Activated CD8-positive, alpha-beta T cell treated with anti-CD3 and anti-CD28 coated beads, Interleukin-2, amount 10 ng/mL, durations not matched to agents 7 days and 5 days (primary cell): ENCODE data around the gene SYNC. TPM values are rescaled to one million over a fixed set of nuclear protein-coding genes. Genes with fewer than 3 reads are reported as not detected.
"Not testable (repeated sequence)": the region's sequence is repeated elsewhere in the genome, so short reads cannot be mapped to it uniquely, and the experiment has no call there.

ENCODE experiments used
- ATAC-seq: fragments of 150-1000 bp; cut with Tn5 transposase; one replicate; pipeline ENCODE4 v1.10.0; 2021; ENCODE audit warnings: moderate library complexity
- CTCF ChIA-PET: fragments of 350-600 bp; sonication (Branson Sonifier 250); formaldehyde crosslinking; loops from one replicate; lab custom pipeline; 2021; ENCODE audit warnings: antibody characterized with exemption; lab: Charles Lee
- POLR2A ChIA-PET: fragments of 350-600 bp; sonication (Branson Sonifier 250); formaldehyde crosslinking; loops from one replicate; lab custom pipeline; 2021; ENCODE audit warnings: antibody characterized with exemption; lab: Charles Lee
- DNase-seq: peaks from one replicate; pipeline ENCODE4 v3.0.0-alpha.2; 2020
- H3K27ac Mint-ChIP-seq: one replicate; pipeline ENCODE4 v1.8.0; 2021; ENCODE audit warnings: mild to moderate bottlenecking, mixed read lengths
- H3K27me3 Mint-ChIP-seq: one replicate; pipeline ENCODE4 v1.8.0; 2021; ENCODE audit warnings: low read depth, mixed read lengths
- H3K36me3 Mint-ChIP-seq: one replicate; pipeline ENCODE4 v1.8.0; 2021; ENCODE audit warnings: low read depth, mixed read lengths
- H3K4me1 Mint-ChIP-seq: one replicate; pipeline ENCODE4 v1.8.0; 2021; ENCODE audit warnings: low read depth, mixed read lengths
- H3K4me3 Mint-ChIP-seq: one replicate; pipeline ENCODE4 v1.8.0; 2021; ENCODE audit warnings: mild to moderate bottlenecking, mixed read lengths
- H3K9me3 Mint-ChIP-seq: one replicate; pipeline ENCODE4 v1.8.0; 2022; ENCODE audit warnings: mixed read lengths; ENCODE audit not compliant: insufficient read depth
- total RNA-seq, 2 experiments: library from RNA; stranded (reverse); gene quantifications; one replicate each; pipeline ENCODE4 v1.2.3, GENCODE V29; 2021

The SYNC gene
- total RNA-seq, 2 experiments from 2014 or later = not detected

- POLR2A ChIA-PET = interaction anchor here (1.9 kb wide), 1 partner anchor 20 kb away, joined by 4 read pairs; no protein-coding TSS in a partner anchor
- no peaks in the 10 kb centered on the region for H3K9me3 Mint-ChIP-seq
- H3K27me3 Mint-ChIP-seq = no peaks in the 10 kb centered on the region
- DNase-seq (no peak), ATAC-seq (no peak)
- H3K36me3 Mint-ChIP-seq = peaks cover 46% of the 10 kb centered on the region
- CTCF ChIA-PET = interaction anchor here (1.6 kb wide), 1 partner anchor 26 kb away, joined by 3 read pairs; no protein-coding TSS in a partner anchor
- no peaks in the 10 kb centered on the region for H3K4me1 Mint-ChIP-seq
- no peak overlapping the region for H3K4me3 Mint-ChIP-seq
- no peak overlapping the region for H3K27ac Mint-ChIP-seq
Measured at GRCh38 chr1:32685498-32685897, 17.1 kb downstream of the SYNC start.

GRCh38 chr1:32684167-32684811 is 18.3 kb downstream of the SYNC start:
- peak overlapping the region; percentile 4 for H3K27ac Mint-ChIP-seq
- no peaks in the 10 kb centered on the region for H3K9me3 Mint-ChIP-seq
- H3K27me3 Mint-ChIP-seq = no peaks in the 10 kb centered on the region
- no peak for ATAC-seq
- POLR2A ChIA-PET = interaction anchor here (1.9 kb wide), 1 partner anchor 22 kb away, joined by 4 read pairs; no protein-coding TSS in a partner anchor
- no peak overlapping the region for H3K4me3 Mint-ChIP-seq
- no peaks in the 10 kb centered on the region for H3K4me1 Mint-ChIP-seq
- H3K36me3 Mint-ChIP-seq = peaks cover 51% of the 10 kb centered on the region
- no peak for DNase-seq
- CTCF ChIA-PET = interaction anchor here (1.6 kb wide), 1 partner anchor 27 kb away, joined by 3 read pairs; no protein-coding TSS in a partner anchor

- no peak for ATAC-seq
- H3K27ac Mint-ChIP-seq = no peak overlapping the region
- CTCF ChIA-PET = no interaction called here
Measured at GRCh38 chr1:32683397-32683796, 19.2 kb downstream of the SYNC start.

GRCh38 chr1:32681999-32682398 is 20.6 kb downstream of the SYNC start:
- POLR2A ChIA-PET = interaction anchor here (0.6 kb wide), 1 partner anchor 57 kb away, joined by 3 read pairs; no protein-coding TSS in a partner anchor
- H3K4me1 Mint-ChIP-seq = no peaks in the 10 kb centered on the region
- CTCF ChIA-PET = no interaction called here
- ATAC-seq = no peak
- H3K4me3 Mint-ChIP-seq = no peak overlapping the region
- H3K9me3 Mint-ChIP-seq = no peaks in the 10 kb centered on the region
- H3K36me3 Mint-ChIP-seq = peaks cover 63% of the 10 kb centered on the region
- no peak for DNase-seq
- no peak overlapping the region for H3K27ac Mint-ChIP-seq
- H3K27me3 Mint-ChIP-seq = no peaks in the 10 kb centered on the region

More at GRCh38 chr1:32683397-32683796, 19.2 kb downstream of the SYNC start:
- no peaks in the 10 kb centered on the region for H3K4me1 Mint-ChIP-seq
- POLR2A ChIA-PET = no interaction called here
- H3K27me3 Mint-ChIP-seq = no peaks in the 10 kb centered on the region
- H3K4me3 Mint-ChIP-seq = no peak overlapping the region
- H3K9me3 Mint-ChIP-seq = no peaks in the 10 kb centered on the region
- DNase-seq = no peak
- peaks cover 56% of the 10 kb centered on the region for H3K36me3 Mint-ChIP-seq

- ATAC-seq (no peak), DNase-seq (no peak)
- CTCF ChIA-PET = no interaction called here
- Mint-ChIP-seq H3K27ac (no peak overlapping the region), H3K27me3 (no peaks in the 10 kb centered on the region), H3K4me3 (no peak overlapping the region), H3K36me3 (peaks cover 67% of the 10 kb centered on the region), H3K4me1 (no peaks in the 10 kb centered on the region), H3K9me3 (no peaks in the 10 kb centered on the region)
- POLR2A ChIA-PET = interaction anchor here (0.6 kb wide), 1 partner anchor 57 kb away, joined by 3 read pairs; no protein-coding TSS in a partner anchor
Measured at GRCh38 chr1:32681509-32681908, 21.1 kb downstream of the SYNC start.

- POLR2A ChIA-PET = no interaction called here
- Mint-ChIP-seq H3K9me3 (no peaks in the 10 kb centered on the region), H3K27me3 (no peaks in the 10 kb centered on the region), H3K27ac (peak overlapping the region; percentile 42), H3K4me3 (no peak overlapping the region), H3K4me1 (no peaks in the 10 kb centered on the region), H3K36me3 (peaks cover 65% of the 10 kb centered on the region)
- ATAC-seq (no peak), DNase-seq (no peak)
- CTCF ChIA-PET = no interaction called here
Measured at GRCh38 chr1:32680642-32681041, 21.9 kb downstream of the SYNC start.

- CTCF ChIA-PET, H3K27me3 Mint-ChIP-seq, H3K4me3 Mint-ChIP-seq, H3K9me3 Mint-ChIP-seq, H3K27ac Mint-ChIP-seq, H3K4me1 Mint-ChIP-seq, DNase-seq, POLR2A ChIA-PET, ATAC-seq: not testable (repeated sequence)
- peaks cover 65% of the 10 kb centered on the region for H3K36me3 Mint-ChIP-seq
Measured at GRCh38 chr1:32679993-32680392, 22.6 kb downstream of the SYNC start.

- Mint-ChIP-seq H3K27ac (no peak overlapping the region), H3K4me3 (no peak overlapping the region), H3K36me3 (peaks cover 66% of the 10 kb centered on the region), H3K9me3 (no peaks in the 10 kb centered on the region), H3K4me1 (no peaks in the 10 kb centered on the region), H3K27me3 (no peaks in the 10 kb centered on the region)
- ChIA-PET POLR2A (no interaction called here), CTCF (interaction anchor here (0.6 to 1.2 kb wide), 2 partner anchors 35 to 120 kb away, joined by 3 to 4 read pairs; no protein-coding TSS in a partner anchor)
- DNase-seq (no peak), ATAC-seq (no peak)
Measured at GRCh38 chr1:32676945-32677344, 25.6 kb downstream of the SYNC start.

GRCh38 chr1:32668716-32669115 is 33.9 kb downstream of the SYNC start:
- ATAC-seq, DNase-seq, H3K27me3 Mint-ChIP-seq, H3K27ac Mint-ChIP-seq, POLR2A ChIA-PET, H3K4me1 Mint-ChIP-seq, CTCF ChIA-PET, H3K4me3 Mint-ChIP-seq, H3K9me3 Mint-ChIP-seq: not testable (repeated sequence)
- H3K36me3 Mint-ChIP-seq = peaks cover 62% of the 10 kb centered on the region

- no peak for ATAC-seq
- Mint-ChIP-seq H3K4me3 (no peak overlapping the region), H3K9me3 (no peaks in the 10 kb centered on the region), H3K27ac (no peak overlapping the region), H3K36me3 (peaks cover 50% of the 10 kb centered on the region), H3K4me1 (peaks cover 3% of the 10 kb centered on the region), H3K27me3 (no peaks in the 10 kb centered on the region)
- ChIA-PET POLR2A (no interaction called here), CTCF (no interaction called here)
- DNase-seq = no peak
Measured at GRCh38 chr1:32666901-32667566, 35.5 kb downstream of the SYNC start.

- H3K27me3 Mint-ChIP-seq = no peaks in the 10 kb centered on the region
- no peak for ATAC-seq
- no peak for DNase-seq
- H3K27ac Mint-ChIP-seq = no peak overlapping the region
- ChIA-PET CTCF (no interaction called here), POLR2A (no interaction called here)
- H3K36me3 Mint-ChIP-seq = peaks cover 54% of the 10 kb centered on the region
- H3K4me3 Mint-ChIP-seq = no peak overlapping the region
- H3K4me1 Mint-ChIP-seq = peaks cover 3% of the 10 kb centered on the region
- no peaks in the 10 kb centered on the region for H3K9me3 Mint-ChIP-seq
Measured at GRCh38 chr1:32665915-32666314, 36.7 kb downstream of the SYNC start.

- POLR2A ChIA-PET = interaction anchor here (0.7 kb wide), 1 partner anchor 134 kb away, joined by 3 read pairs; no protein-coding TSS in a partner anchor
- CTCF ChIA-PET = interaction anchor here (1.4 kb wide), 1 partner anchor 53 kb away, joined by 7 read pairs; no protein-coding TSS in a partner anchor
- DNase-seq = no peak
- ATAC-seq = no peak
- Mint-ChIP-seq H3K27ac (no peak overlapping the region), H3K4me1 (peaks cover 30% of the 10 kb centered on the region), H3K27me3 (no peaks in the 10 kb centered on the region), H3K4me3 (no peak overlapping the region), H3K36me3 (peaks cover 61% of the 10 kb centered on the region), H3K9me3 (no peaks in the 10 kb centered on the region)
Measured at GRCh38 chr1:32659581-32659980, 43.0 kb downstream of the SYNC start.
